Measurements from ENCODE around the gene GANC. TPM values are rescaled to one million over a fixed set of nuclear protein-coding genes. Genes with fewer than 3 reads are reported as not detected.

Gene GANC
- total RNA-seq, 1 experiment from 2014 or later: 18.5 TPM

GRCh38 chr15:42367041-42367440 lies 94.0 kb downstream of the GANC start:
- DNase-seq (ENCODE audit: low spot score) (no peak), ATAC-seq (no peak)
- CTCF ChIA-PET: interaction anchor here (0.8 to 1.0 kb wide), 2 partner anchors 18 to 229 kb away, joined by 3 read pairs; no protein-coding TSS in a partner anchor
- Mint-ChIP-seq H3K27me3 (ENCODE audit: low read depth) (peaks cover 44% of the 10 kb centered on the region), H3K36me3 (peaks cover 33% of the 10 kb centered on the region), H3K9me3 (peaks cover 45% of the 10 kb centered on the region), H3K4me3 (no peak overlapping the region), H3K27ac (no peak overlapping the region), H3K4me1 (peaks cover 18% of the 10 kb centered on the region)
- no peak for TF ChIP-seq NR1H2 (CRISPR knock-in tag; IDR thresholded peaks at IDR 0.05)
- TF ChIP-seq ZNF263 (CRISPR knock-in tag; IDR thresholded peaks at IDR 0.05; ENCODE audit: low read depth): no peak
- TF ChIP-seq, protein P1, sequence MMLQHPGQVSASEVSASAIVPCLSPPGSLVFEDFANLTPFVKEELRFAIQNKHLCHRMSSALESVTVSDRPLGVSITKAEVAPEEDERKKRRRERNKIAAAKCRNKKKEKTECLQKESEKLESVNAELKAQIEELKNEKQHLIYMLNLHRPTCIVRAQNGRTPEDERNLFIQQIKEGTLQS (CRISPR knock-in tag; conservative IDR thresholded peaks at IDR 0.05): no peak
- POLR2A ChIA-PET: no interaction called here

DNA sequence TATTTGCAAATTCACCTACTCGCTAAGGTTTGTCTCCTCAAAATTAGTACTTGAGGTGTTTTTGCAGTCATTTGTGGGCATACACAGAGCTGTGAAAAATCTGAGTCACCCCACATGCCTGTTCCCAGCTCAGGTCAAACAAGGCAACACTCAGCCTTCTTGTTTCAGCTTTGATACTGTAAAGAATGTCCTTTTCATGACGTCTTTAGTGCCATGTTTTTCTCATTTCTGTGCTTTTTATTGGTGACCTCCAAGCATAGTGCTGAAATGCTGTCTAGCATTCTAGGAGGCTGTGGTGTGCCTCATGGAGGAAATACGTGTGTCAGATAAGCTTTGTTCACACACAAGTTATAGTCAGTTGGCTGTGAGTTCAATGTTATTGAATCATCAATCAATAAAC lies 95.1 kb downstream of the GANC start:
- Mint-ChIP-seq H3K27me3 (ENCODE audit: low read depth) (peaks cover 44% of the 10 kb centered on the region), H3K36me3 (peaks cover 33% of the 10 kb centered on the region), H3K4me3 (no peak overlapping the region), H3K27ac (no peak overlapping the region), H3K9me3 (peaks cover 45% of the 10 kb centered on the region), H3K4me1 (peaks cover 15% of the 10 kb centered on the region)
- CTCF ChIA-PET: interaction anchor here (1.0 kb wide), 1 partner anchor 17 kb away, joined by 3 read pairs; no protein-coding TSS in a partner anchor
- TF ChIP-seq JUN (CRISPR knock-in tag; IDR thresholded peaks at IDR 0.05) (no peak), MYBL2 (CRISPR knock-in tag; IDR thresholded peaks at IDR 0.05) (no peak), FOXK1 (CRISPR knock-in tag; IDR thresholded peaks at IDR 0.05) (no peak), CBFB (CRISPR knock-in tag; IDR thresholded peaks at IDR 0.05; ENCODE audit: low read depth) (no peak), NR1H2 (CRISPR knock-in tag; IDR thresholded peaks at IDR 0.05) (no peak)
- TF ChIP-seq, protein P2, sequence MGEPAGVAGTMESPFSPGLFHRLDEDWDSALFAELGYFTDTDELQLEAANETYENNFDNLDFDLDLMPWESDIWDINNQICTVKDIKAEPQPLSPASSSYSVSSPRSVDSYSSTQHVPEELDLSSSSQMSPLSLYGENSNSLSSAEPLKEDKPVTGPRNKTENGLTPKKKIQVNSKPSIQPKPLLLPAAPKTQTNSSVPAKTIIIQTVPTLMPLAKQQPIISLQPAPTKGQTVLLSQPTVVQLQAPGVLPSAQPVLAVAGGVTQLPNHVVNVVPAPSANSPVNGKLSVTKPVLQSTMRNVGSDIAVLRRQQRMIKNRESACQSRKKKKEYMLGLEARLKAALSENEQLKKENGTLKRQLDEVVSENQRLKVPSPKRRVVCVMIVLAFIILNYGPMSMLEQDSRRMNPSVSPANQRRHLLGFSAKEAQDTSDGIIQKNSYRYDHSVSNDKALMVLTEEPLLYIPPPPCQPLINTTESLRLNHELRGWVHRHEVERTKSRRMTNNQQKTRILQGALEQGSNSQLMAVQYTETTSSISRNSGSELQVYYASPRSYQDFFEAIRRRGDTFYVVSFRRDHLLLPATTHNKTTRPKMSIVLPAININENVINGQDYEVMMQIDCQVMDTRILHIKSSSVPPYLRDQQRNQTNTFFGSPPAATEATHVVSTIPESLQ (CRISPR knock-in tag; IDR thresholded peaks at IDR 0.05): no peak
- ATAC-seq (no peak), DNase-seq (ENCODE audit: low spot score) (no peak)
- POLR2A ChIA-PET: no interaction called here

GRCh38 chr15:42371096-42371495 lies 98.1 kb downstream of the GANC start:
- ATAC-seq (no peak), DNase-seq (ENCODE audit: low spot score) (no peak)
- CTCF ChIA-PET: interaction anchor here (1.8 kb wide), 1 partner anchor 14 kb away, joined by 11 read pairs; no protein-coding TSS in a partner anchor
- POLR2A ChIA-PET: no interaction called here
- peaks cover 38% of the 10 kb centered on the region for H3K9me3 Mint-ChIP-seq
- no peak overlapping the region for H3K27ac Mint-ChIP-seq
- peaks cover 35% of the 10 kb centered on the region for H3K36me3 Mint-ChIP-seq
- no peaks in the 10 kb centered on the region for H3K4me1 Mint-ChIP-seq
- H3K27me3 Mint-ChIP-seq (ENCODE audit: low read depth): peaks cover 49% of the 10 kb centered on the region
- TF ChIP-seq ZNF138 (CRISPR knock-in tag; conservative IDR thresholded peaks at IDR 0.05) (no peak), GRHL2 (CRISPR knock-in tag; IDR thresholded peaks at IDR 0.05; ENCODE audit: insufficient replicate concordance, severe bottlenecking) (no peak), ESRRA (CRISPR knock-in tag; IDR thresholded peaks at IDR 0.05; ENCODE audit: borderline replicate concordance) (no peak), OVOL2 (CRISPR knock-in tag; IDR thresholded peaks at IDR 0.05; ENCODE audit: borderline replicate concordance) (no peak), NFYB (CRISPR knock-in tag; conservative IDR thresholded peaks at IDR 0.05; ENCODE audit: low read depth) (no peak), ARID4B (CRISPR knock-in tag; IDR thresholded peaks at IDR 0.05; ENCODE audit: borderline replicate concordance) (no peak), NFE2L1 (CRISPR knock-in tag; IDR thresholded peaks at IDR 0.05) (0 out of 2 replicates have a peak, but pooled peaks have one; percentile 20), PREB (CRISPR knock-in tag; IDR thresholded peaks at IDR 0.05; ENCODE audit: borderline replicate concordance) (no peak)
- TF ChIP-seq, protein P3, sequence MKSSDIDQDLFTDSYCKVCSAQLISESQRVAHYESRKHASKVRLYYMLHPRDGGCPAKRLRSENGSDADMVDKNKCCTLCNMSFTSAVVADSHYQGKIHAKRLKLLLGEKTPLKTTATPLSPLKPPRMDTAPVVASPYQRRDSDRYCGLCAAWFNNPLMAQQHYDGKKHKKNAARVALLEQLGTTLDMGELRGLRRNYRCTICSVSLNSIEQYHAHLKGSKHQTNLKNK (CRISPR knock-in tag; IDR thresholded peaks at IDR 0.05): no peak
- H3K4me3 Mint-ChIP-seq: no peak overlapping the region

Measured in WTC11 (cell line).